GM19397 (cell line): ENCODE results near the gene GP1BA.

Experiments used
- ATAC-seq: cut with Tn5 transposase; IDR thresholded peaks from one replicate; pipeline ENCODE4 v1.9.1; 2021; ENCODE audit warnings: mild to moderate bottlenecking, moderate library complexity; ENCODE audit not compliant: unreplicated experiment

GP1BA gene

DNA sequence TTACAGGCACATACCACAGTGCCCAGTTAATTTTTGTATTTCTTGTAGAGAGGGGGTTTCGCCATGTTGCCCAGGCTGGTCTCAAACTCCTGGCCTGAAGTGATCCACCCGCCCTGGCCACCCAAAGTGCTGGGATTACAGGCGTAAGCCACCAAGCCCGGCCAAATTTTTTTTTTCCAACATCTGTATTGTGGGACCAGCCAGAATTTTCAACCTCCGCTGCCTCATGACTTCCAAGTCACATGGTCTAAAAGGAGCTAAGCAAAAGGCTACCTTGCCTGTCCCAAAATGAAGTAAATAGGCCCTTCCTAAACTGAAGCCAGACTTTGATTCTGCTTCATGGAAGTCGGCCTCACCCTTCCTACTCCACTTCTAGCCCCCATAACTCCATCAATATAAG, 39.7 kb downstream of the GP1BA start:
- ATAC-seq, result no peak

DNA sequence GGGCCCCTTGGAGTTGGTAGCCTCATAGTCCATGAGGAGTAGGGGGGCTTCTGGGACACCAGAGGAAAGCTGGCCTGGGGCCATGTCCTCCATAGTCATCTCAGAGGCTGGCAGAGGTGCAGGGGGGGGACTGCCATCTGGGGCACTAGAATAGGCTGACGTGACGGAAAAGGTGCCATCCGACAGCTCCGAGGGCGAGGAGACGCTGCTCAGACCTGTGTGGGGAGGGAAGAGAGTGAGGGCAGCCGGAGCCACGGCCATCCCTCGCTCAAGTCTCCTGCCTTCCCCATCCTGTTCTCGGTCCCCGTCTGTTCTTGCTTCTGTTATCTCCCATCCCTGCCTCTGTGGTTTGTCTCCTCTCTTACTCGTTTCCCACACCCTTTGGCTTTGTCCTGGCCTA, 40.2 kb downstream of the GP1BA start:
- no peak for ATAC-seq

DNA sequence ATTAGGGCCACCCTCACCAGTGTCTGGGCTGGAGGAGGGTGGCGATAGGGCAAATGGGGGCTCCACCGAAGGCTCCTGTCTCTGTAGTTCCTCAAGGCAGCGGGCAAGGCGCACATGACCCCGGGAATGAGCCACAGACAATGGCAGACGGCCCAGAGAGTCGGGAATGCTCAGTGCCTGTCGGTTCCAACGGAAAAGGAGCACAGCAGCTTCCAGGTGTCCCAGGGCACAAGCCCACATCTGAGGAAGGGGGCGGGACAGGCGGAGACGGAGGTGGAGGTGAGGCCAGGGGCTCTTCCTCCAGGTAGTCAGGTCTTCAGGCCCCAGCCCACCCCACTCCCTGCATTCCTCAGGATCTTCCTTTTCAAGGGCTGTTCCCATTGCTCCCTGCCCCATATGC, 40.7 kb downstream of the GP1BA start:
- ATAC-seq, result no peak

DNA sequence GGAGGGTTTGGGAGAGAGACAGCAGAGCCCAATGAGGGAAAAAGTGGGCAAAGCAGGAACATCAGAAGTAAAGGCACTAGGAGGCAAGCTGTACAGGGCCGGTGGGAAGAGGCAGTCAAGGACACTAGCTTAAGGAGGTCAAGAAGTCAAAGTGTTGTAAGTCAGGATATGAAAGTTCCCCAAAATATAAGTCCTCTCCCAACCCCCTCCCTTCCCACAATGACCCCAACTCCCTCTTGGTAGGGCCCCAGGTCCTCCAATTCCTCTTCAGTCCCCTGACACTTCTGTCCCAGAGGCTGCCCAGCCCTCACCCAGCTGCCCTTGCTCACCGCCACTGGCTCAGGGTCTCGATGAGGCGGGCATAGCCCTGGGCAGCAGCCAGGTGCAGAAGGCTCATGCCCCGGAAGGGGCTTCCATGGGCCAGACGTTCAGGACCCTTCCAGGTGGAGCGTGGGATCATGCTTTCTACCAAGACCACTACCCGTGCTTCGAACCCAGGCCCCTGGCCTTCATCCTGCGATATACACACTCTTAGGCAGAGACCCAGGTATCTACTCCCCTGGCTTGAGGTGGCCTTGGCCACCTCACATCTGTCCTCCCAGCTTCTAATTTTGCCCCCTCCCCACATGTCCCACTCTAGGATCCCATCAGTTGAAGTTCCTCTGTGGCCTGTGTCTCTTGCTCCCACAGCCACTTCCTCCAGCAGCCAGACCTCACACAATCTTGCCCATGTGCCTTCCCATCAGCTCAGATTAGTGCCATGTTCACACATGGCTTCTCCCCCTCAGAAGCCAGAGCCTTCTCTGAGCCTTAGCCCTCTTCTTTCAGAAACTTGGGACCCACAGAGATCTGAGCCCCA, 41.4 kb downstream of the GP1BA start:
- ATAC-seq, result no peak

GRCh38 chr17:4974115-4974670, 42.1 kb downstream of the GP1BA start:
- ATAC-seq, result no peak

DNA sequence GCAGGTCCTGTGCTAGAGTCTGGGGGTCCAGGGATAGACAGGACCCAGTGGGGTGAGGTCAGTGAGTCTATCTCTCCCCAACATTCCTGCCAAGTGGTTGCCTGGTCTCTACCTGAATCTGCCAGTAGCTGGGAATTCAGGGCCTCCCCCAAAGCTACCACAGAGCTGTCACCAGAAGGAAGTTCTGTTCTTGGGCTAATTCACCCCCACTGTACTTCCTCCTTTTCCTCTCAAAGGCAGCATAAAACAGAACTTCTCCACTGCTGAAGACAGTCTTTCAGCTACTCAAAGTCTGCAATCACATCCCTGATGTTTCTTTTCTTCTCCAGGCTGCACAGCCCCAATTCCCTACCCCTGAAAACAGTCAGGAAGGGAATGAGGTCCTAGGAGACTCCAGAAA, 46.6 kb downstream of the GP1BA start:
- no peak for ATAC-seq

DNA sequence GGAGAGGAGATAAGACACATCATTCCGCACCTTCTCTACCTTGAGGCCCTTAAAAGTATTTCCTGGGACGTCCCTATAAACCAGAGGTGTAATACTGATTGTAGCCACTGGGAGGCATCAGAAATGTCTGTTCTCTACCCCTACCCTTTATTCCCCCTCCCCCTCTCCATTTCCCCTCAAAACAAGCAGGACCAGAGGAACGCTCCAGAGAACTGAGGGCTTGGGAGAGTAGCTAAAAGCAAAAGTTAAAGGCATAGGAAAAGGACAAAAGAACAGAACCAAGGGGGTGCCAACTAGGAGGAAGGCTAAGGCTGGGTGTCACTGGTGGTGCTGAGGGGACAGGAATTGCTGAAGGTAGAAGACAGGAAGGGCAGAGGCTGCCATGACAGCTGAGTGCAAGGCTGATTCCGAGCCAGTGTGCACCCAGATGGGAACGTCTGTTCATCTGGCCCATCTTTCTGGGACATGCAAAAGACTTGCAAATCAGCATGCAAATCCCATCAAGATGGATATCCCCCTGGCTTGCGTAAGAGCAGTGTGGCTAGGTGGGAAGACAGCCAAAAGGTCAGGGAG, 48.7 kb downstream of the GP1BA start:
- ATAC-seq, result no peak

DNA sequence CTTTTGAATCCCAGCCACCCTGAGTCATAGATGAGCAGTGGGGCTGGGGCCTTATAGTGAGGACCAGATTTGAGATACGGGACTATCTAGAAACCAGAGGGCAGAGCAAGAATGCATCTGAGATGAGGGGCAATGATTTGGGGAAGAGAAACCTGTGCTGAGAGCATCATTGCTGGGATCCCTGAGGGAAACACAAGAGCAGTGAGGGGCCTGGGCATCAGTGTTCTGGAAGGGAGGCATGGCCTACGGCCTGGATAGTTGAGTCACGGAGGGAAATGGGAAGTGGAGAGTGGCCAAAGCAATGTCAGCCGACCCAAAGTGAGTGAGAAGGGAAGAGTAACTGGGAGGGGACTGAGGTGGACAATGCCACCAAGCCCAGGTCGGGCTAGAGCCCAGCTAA, 50.2 kb downstream of the GP1BA start:
- ATAC-seq, result no peak
